Choroid plexus epithelial cell (primary cell): ENCODE measurements around the gene UGT1A10.

ENCODE experiments used
- DNase-seq: peaks from one replicate; pipeline ENCODE4 v3.0.0-alpha.2; 2010; ENCODE audit warnings: low read depth
- H3K4me3 ChIP-seq: 2 replicates; pipeline ENCODE4 v1.5.1; 2011; ENCODE audit warnings: low read depth, mild to moderate bottlenecking, control low read depth, low read length, moderate library complexity
- CTCF ChIP-seq: conservative IDR thresholded peaks from 2 replicates; pipeline ENCODE4 v1.5.1; 2011; ENCODE audit warnings: low read depth, mild to moderate bottlenecking, control low read depth, inconsistent platforms, low read length, moderate library complexity

The UGT1A10 gene

GRCh38 chr2:233815861-233816260 lies 179.6 kb downstream of the UGT1A10 start:
- DNase-seq: no peak
- TF ChIP-seq CTCF: no peak
- no peak overlapping the region for H3K4me3 ChIP-seq

GRCh38 chr2:233816334-233816733 lies 180.1 kb downstream of the UGT1A10 start:
- no peak for DNase-seq
- no peak for TF ChIP-seq CTCF
- H3K4me3 ChIP-seq: no peak overlapping the region

- no peak overlapping the region for H3K4me3 ChIP-seq
- no peak for TF ChIP-seq CTCF
- no peak for DNase-seq
These were observed 180.5 kb downstream of the UGT1A10 start for GRCh38 chr2:233816771-233817170.

- no peak overlapping the region for H3K4me3 ChIP-seq
- DNase-seq: no peak
These were observed 181.2 kb downstream of the UGT1A10 start for GRCh38 chr2:233817361-233817911.

GRCh38 chr2:233817995-233818638 lies 181.9 kb downstream of the UGT1A10 start:
- no peak overlapping the region for H3K4me3 ChIP-seq
- TF ChIP-seq CTCF: no peak
- DNase-seq: no peak

More at GRCh38 chr2:233817361-233817911, 181.2 kb downstream of the UGT1A10 start:
- TF ChIP-seq CTCF: no peak

GRCh38 chr2:233818639-233819621 lies 182.7 kb downstream of the UGT1A10 start:
- no peak for DNase-seq
- no peak for TF ChIP-seq CTCF
- no peak overlapping the region for H3K4me3 ChIP-seq
